ENCODE results near the gene ADAMTS9. TPM values are rescaled to one million over a fixed set of nuclear protein-coding genes. Genes with fewer than 3 reads are reported as not detected.
A peak's percentile ranks its signal among the peaks of the same experiment; 100 is the strongest.

ADAMTS9 gene
- total and polyA plus RNA-seq, 11 donors, result 11.3 to 74.4 (median 18.8) TPM

- intact Hi-C loops (cut with DNase I), result no loop called here
- Histone ChIP-seq H3K4me1 (peaks cover 0 to 50% (median 22%) of the 10 kb centered on the region in 12 donors), H3K27ac (peak overlapping the region in 11 of 12 donors; percentile 15 to 75 (median 46)), H3K4me3 (peak overlapping the region in 2 of 12 donors; percentile 1 to 16), H3K27me3 (no peaks in the 10 kb centered on the region), H3K36me3 (peaks cover 0 to 11% (median 0%) of the 10 kb centered on the region in 9 donors), H3K9me3 (no peaks in the 10 kb centered on the region)
- TF ChIP-seq, protein P1, sequence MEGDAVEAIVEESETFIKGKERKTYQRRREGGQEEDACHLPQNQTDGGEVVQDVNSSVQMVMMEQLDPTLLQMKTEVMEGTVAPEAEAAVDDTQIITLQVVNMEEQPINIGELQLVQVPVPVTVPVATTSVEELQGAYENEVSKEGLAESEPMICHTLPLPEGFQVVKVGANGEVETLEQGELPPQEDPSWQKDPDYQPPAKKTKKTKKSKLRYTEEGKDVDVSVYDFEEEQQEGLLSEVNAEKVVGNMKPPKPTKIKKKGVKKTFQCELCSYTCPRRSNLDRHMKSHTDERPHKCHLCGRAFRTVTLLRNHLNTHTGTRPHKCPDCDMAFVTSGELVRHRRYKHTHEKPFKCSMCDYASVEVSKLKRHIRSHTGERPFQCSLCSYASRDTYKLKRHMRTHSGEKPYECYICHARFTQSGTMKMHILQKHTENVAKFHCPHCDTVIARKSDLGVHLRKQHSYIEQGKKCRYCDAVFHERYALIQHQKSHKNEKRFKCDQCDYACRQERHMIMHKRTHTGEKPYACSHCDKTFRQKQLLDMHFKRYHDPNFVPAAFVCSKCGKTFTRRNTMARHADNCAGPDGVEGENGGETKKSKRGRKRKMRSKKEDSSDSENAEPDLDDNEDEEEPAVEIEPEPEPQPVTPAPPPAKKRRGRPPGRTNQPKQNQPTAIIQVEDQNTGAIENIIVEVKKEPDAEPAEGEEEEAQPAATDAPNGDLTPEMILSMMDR (IDR thresholded peaks at IDR 0.05), result no peak
- no peak for TF ChIP-seq POLR2A (IDR thresholded peaks at IDR 0.05)
- peak in 3 of 4 donors; percentile 22 to 41 (median 29) for ATAC-seq
- whole genome bisulfite sequencing, 4 donors, result 52 to 65% (median 62%) methylated on average over 10 of the region's 10 CpGs
- DNase-seq, result no peak
Measured at GRCh38 chr3:64668582-64669510, 19.0 kb downstream of the ADAMTS9 start.

DNA sequence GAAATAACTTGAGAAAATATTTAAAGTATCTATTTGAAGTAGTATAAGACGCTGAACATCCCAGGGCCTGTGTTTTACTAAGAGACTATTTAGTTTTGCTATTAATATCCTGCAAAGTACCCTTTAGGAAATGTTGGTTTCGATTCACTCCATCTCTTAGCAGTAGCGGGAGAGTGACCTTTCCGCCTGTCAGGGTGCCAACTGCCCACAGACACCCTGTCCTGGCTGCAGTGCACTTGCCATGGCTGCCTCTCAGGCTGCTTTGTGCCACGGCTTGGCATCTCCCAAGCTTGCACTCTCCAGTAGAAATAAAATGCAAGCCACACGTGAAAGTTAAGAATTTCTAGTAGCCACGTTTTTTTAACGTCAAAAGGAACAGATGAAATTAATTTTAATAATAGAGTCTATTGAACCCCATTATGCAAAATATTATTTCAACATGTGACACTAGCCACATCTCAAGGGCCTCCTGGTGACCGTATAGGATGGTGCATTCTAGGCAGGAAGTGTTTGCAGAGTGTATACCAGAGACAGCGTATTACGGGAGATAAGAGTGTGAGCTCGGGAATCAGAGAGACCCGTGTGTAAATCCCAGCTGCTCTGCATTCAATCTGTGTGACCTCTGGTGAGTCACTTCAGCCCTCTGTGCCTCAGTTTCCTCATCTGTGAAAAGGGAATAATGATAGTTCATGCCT is 19.8 kb downstream of the ADAMTS9 start:
- peak; percentile 60 to 89 (median 72) for DNase-seq
- Histone ChIP-seq H3K9me3 (no peaks in the 10 kb centered on the region), H3K27ac (peak overlapping the region in 11 of 12 donors; percentile 15 to 75 (median 50)), H3K36me3 (peaks cover 0 to 7% (median 0%) of the 10 kb centered on the region in 9 donors), H3K4me1 (peaks cover 0 to 51% (median 26%) of the 10 kb centered on the region in 12 donors), H3K4me3 (peak overlapping the region in 4 of 12 donors; percentile 1 to 20 (median 16)), H3K27me3 (no peaks in the 10 kb centered on the region)
- intact Hi-C loops (cut with DNase I), result no loop called here
- WGBS, 4 donors, result 36 to 47% (median 40%) methylated on average over 13 of the region's 13 CpGs
- peak; percentile 64 to 93 (median 88) for ATAC-seq
- TF ChIP-seq, protein P1 (IDR thresholded peaks at IDR 0.05), result no peak
- no peak for TF ChIP-seq POLR2A (IDR thresholded peaks at IDR 0.05)

GRCh38 chr3:64667138-64667537 is 20.7 kb downstream of the ADAMTS9 start:
- intact Hi-C loops (cut with DNase I), result no loop called here
- Histone ChIP-seq H3K36me3 (no peaks in the 10 kb centered on the region), H3K27ac (peak overlapping the region in 9 of 12 donors; percentile 15 to 75 (median 50)), H3K9me3 (peaks cover 0 to 5% (median 0%) of the 10 kb centered on the region in 12 donors), H3K4me3 (no peak overlapping the region), H3K27me3 (no peaks in the 10 kb centered on the region), H3K4me1 (peaks cover 0 to 51% (median 26%) of the 10 kb centered on the region in 12 donors)
- DNase-seq, result peak in 1 of 5 donors; percentile 29
- WGBS, 4 donors, result 78 to 82% (median 80%) methylated on average over 6 of the region's 6 CpGs
- ATAC-seq, result no peak
- no peak for TF ChIP-seq POLR2A (IDR thresholded peaks at IDR 0.05)
- TF ChIP-seq, protein P1 (IDR thresholded peaks at IDR 0.05), result no peak

Data from heart left ventricle (tissue), 16 donors.